GM19240 (cell line): ENCODE data around the gene CNTN5.
"Not testable (repeated sequence)": the region's sequence is repeated elsewhere in the genome, so short reads cannot be mapped to it uniquely, and the experiment has no call there.

ENCODE experiments used
- DNase-seq: peaks from one replicate; pipeline ENCODE4 v3.0.0; 2011; ENCODE audit warnings: low spot score; ENCODE audit not compliant: insufficient read length

Gene CNTN5

DNA sequence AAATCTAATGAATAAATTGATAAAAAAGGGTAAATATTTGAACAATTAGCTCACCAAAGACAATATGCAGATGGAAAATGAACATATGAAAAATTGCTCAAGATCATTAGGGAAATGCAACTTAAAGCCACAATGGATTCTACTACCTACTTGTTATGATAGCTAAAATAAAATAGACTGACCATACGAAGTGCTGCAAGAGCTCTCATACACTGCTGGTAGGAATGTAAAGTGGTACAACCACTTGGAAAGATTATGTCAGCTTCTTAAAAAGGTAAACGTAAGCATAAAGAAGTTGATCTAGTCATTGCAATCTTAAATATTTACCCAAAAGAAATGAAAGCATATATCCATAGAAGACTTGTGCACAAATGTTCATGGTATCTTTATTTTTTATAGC, 1162.2 kb downstream of the CNTN5 start:
- no peak for DNase-seq

DNA sequence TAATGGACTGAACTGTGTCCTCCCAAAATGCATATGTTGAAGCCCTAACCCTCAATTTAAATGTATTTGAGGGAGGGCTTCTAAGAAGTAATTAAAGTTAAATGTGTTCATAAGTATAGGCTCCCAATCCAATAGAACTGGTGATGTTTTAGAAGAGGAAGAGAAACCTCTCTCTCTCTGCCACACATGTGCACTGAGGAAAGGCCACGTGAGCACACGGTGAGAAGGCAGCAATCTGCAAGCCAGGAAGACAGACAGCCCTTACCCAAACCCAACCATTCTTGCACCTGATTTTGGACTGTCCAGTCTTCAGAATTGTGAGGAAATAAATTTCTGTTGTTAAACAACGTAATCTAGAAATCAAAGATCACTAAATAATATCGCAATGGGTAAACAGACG, 1164.8 kb downstream of the CNTN5 start:
- no peak for DNase-seq

DNA sequence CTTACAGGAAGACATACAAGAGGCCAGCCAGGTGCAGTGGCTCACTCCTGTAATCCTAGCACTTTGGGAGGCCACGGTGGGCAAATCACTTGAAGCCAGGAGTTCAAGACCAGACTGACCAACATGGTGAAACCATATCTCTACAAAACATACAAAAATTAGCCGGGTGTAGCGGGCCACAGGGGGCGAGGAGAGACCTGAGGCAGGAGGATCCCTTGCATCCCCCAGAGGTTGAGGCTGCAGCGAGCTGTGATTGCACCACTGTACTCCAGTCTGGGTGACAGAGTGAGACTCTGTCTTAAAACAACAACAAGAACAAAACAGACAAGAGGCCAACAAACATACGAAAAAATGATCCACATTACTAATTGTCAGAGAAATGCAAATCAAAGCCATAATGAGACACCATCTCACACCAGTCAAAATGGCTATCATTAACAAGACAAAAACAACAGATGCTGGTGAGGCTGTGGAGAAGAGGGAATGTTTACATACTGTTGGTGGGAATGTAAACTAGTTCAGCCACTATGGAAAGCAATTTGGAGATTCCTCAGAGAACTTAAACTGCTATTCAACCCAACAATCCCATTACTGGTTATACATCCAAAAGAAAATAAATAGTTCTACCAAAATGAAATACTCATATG, 1167.5 kb downstream of the CNTN5 start:
- DNase-seq = no peak

DNA sequence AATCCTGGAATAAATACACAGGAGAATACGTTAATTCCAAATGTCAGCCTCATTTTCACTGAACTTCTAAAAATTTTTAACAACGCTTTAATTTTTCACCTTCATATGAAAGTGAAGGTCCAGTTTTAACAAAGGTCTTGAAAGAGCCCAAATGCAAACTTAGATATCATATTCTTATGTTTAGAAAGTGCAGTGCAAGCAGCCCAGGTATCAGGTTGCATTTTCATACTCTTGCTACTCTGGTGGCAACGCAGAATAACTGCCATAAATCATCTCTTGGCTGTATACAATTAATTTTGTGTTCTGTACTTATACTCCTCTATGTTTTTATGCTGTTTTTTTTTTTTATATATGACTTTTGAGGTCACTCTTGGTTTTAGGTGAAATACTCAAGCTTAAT, 1169.6 kb downstream of the CNTN5 start:
- DNase-seq = no peak

DNA sequence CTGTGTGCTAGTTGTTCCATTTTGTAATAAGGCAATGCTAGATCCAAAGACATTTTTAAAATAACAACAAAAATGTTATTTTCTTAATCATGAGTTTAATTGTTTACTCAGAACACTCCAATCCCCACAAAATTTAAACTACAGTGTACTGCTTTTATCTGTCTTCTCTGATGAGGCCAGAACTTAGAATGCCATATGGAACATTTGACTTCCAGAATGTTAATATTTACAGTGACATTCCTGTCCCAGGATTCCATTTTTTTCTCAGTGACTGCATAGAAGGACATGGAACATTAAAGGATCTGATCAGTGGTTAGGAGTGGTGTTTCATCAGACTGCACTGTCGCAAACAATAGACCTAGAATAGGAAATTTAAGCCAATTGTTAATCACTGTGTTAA, 1171.4 kb downstream of the CNTN5 start:
- no peak for DNase-seq

DNA sequence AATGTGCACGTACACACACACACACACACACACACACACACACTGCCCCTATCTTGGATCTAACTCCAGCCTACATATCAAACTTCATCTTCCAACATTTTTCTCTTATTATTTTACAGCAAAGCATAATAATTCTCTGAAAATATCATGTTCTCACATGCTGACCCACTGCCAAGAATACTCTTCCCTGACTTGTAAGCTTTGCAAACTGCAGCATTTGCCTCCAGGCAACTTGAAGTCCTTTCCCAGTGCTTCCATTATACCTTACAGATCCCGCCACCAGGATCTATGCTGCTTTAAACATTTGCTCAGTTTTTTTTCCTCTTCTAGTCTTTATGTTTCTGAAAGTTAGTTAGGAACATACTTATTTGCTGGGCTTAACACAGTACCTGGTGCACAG, 1183.0 kb downstream of the CNTN5 start:
- DNase-seq = no peak

DNA sequence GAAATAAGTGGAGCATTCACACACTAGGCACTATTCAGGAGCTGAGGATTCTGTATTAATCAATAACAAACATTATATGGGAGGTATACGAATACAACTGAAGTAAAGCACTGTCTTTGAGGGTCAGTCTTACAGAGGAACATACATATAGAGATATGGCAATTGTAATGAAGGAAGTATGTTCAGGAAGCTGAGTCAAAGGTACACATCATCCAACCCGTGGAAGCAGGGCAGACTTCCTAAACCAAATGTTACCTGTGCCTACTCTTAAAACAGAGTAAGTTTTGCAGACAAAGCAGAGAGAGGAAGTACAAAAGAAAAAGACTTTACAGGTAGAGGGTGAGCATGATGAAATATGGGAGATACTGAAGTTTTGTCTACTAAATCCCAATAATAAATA, 1185.2 kb downstream of the CNTN5 start:
- DNase-seq = no peak

DNA sequence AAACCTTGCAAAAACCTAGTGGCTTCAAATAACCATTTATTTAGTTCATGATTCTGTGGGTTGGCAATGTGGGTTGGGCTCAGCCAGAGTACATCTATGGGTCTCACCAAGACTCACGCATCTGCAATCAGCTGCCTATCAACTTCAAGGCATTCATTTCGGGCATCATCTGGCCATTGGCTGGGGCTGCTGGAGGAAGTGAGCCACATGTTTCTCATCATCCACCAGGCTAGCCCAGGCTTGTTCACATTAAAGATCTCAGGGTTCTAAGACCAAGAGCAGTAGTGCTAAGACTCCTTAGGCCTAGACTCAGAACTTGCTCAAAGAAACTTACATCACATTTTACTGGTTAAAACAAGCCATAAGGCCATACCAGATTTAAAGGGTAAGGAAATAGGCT, 1187.5 kb downstream of the CNTN5 start:
- no peak for DNase-seq

DNA sequence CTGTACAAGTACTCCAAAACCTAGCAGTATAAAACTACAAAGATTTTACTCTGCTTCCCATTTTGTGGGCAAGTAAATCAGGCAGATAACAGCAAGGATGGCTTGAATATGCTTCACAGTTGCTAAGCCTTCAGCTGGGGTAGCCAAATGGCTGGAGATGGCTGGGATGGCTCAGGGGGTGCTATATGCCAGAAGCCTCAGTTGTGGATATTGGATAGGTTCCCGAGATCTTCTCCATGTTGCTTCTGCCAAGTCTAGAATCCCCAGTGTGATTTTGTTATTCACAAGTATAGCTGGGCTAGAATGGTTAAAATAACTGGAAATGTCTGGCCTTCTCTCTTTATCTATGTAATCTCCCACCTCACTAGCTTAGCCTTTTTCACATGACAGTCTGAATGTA, 1194.0 kb downstream of the CNTN5 start:
- DNase-seq = no peak

DNA sequence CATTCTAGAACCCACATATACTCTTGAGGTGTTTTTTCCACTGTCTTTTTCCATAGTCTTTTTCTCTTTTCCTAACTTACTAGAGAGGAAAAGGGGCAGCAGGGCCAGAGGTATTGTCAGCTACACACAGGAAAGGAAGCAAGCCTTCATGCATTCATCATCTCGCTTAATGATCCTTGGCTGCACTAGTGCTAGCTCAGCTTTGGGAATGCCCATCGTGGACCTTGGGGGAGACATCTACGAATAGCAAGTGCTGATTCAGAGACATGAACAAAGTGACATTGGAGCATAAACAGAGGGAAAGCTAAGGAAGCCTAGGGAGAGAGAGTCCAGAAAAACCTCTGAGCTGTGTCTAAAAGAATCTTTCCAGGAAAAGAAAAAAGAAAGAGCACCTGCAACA, 1200.1 kb downstream of the CNTN5 start:
- DNase-seq = no peak

DNA sequence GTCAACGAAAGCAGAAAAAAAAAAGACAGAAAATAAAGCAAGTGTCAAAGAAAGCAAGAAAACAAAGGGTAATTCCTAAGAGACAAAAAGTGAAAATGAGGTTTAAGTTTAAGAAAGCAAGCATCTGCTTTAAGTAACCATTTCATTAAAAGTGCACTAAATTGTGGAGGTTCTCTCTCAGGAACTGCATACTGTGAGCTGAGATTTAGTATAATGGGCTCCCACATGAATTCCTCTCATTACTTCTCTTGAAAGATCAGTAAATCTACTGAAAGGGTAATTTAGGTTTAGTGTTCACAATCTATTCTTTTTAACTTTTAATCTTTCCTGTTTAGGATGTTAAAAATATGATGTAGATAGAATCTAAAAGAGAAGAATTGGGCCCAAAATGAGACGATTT, 1201.0 kb downstream of the CNTN5 start:
- DNase-seq = no peak

DNA sequence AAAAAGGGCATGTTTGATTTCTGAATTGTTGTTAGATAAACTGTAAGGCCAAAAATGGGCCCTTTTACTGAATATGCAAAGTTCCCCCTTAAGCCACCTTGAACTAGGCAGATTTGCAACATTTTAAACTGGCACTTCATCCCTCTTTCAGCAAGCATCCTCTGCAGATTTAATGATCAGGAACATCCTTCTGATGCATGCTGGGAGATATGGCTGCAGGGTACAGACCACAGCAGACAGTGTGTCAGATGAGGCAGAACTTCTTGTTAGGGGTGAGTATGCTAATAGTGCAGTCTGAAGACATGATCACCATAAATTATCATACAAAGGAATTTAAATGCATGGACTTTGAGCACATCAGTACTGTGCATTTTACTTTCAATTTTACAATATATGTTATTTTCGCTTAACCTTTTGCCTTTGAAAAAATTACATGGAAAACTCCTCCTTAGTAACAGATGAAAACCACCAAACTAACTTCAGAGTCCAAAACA, 1203.8 kb downstream of the CNTN5 start:
- no peak for DNase-seq

DNA sequence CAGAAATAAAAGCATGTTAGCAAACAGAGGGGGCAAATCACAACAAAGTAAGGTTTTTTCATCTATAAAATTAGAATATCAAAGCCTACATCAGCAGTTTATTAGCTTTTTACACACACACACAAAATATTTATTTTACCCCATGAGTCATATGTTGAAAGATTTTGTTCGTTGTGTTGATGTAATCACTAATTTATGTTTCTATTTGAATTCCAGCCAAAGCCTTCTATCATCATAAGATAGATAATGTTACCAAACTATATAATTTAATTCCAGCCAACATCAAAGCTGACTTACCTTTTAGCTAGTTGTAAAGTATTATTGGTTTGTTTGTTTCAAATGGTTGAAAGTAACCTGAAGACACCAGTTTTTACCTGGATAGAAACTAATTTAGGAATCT, 1208.3 kb downstream of the CNTN5 start:
- no peak for DNase-seq

DNA sequence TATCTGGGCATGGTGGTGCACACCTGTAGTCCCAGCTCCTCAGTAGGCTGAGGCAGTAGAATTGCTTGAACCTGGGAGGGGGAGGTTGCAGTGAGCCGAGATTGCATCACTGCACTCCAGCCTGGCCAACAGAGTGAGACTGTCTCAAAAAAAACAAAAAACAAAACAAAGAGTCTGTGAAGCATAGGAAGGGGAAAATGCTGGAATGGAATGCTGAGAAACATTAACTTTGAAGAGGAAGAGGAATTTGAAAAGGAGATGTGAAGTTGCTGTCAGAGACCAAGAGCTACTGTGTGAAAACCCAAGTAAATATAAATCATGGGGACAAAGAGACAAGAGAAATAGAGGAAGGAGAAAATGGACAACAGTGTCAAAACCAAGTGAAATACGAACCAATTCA, 1211.3 kb downstream of the CNTN5 start:
- DNase-seq = no peak

DNA sequence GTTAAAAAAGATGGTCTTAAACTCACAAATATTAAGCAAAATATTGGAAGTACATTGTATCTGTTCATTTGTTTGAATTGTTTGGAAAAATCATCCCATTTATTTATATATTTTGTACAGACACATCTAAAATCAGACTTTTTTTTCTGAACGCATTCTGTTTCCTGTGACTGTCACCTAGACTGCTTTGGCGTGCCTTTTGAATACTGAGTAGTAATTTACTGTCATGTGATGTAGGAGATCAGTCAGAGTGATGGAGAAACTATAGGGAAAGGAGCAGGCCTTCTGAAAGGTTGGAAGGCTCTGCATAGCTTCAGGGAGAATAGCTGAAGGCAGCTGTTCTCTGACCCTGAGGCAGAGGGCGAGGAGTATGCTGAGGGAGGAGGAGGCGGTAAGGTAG, 1214.3 kb downstream of the CNTN5 start:
- DNase-seq = no peak

DNA sequence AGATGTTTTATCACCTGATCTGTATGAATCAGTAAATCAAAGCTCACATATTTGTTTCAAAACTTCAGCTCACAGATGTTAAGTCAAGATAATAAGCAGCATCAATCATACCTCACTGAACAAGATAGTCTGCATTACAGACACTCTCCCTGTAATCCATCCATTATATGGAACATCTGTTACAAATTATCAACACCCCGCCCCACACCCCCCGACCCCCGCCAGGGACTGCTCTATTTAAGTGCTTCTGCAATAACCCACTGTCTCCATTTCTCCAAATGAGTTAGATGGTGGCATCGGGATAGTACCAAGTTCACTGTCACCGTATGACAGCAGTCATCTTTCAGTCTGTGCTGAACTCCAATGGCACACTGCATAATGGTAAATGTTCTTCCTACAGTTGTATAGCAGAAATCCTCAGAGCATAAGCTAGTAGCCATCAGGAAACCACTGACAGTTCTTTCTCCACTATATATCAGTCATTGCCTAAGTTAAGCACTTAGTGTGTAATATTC, 1219.3 kb downstream of the CNTN5 start:
- no peak for DNase-seq

DNA sequence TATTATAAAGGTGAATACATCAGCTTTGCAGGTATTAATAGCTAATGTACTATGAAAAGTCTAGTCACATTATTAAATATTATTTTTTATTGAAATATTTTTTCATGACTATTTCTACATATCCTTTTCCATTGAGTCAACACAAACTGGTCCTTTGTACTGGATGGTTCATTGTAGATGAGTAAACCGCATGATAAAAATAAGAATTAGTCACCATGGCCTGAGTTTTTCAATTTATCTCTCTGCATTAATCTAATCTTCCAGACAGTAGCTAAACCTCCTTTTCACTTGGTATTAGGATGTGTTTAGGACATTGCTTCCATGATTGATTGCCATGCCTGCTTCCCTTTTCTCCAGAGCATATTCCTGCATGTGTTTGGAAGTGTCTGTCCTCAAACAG, 1227.0 kb downstream of the CNTN5 start:
- DNase-seq = no peak

DNA sequence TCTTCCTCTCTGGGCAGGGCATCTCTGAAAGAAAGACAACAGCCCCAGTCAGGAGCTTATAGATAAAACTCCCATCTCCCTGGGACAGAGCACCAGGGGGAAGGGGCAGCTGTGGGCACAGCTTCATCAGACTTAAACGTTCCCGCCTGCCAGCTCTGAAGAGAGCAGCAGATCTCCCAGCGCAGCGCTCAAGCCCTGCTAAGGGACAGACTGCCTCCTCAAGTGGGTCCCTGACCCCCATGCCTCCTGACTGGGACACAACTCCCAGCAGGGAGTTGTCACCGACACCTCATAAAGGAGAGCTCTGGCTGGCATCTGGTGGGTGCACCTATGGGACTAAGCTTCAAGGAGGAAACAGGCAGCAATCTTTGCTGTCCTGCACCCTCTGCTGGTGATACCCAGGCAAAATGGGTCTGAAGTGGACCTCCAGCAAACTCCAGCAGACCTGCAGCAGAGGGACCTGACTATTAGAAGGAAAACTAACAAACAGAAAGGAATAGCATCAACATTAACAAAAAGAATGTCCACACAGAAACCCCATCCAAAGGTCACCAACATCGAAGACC, 1236.6 kb downstream of the CNTN5 start:
- not testable (repeated sequence) for DNase-seq

DNA sequence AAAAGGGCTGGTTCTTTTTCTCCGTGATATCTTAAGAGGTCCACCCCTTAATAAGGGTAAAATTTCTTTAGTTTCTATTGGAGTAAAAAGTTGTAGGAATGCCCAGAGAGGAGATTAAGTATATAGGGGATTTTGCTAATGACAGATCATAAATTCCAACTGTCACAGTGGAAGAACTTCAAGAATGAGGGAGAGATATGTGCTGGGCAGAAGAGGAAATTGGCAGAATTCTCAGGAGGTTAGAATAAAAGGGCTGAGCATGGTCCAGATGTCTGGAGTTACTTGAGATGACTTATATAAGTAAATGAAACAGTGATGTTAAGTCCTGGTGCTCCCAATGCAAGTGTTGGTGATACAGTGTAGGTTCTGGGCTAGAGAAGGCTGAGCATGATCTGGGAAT, 1248.8 kb downstream of the CNTN5 start:
- no peak for DNase-seq

DNA sequence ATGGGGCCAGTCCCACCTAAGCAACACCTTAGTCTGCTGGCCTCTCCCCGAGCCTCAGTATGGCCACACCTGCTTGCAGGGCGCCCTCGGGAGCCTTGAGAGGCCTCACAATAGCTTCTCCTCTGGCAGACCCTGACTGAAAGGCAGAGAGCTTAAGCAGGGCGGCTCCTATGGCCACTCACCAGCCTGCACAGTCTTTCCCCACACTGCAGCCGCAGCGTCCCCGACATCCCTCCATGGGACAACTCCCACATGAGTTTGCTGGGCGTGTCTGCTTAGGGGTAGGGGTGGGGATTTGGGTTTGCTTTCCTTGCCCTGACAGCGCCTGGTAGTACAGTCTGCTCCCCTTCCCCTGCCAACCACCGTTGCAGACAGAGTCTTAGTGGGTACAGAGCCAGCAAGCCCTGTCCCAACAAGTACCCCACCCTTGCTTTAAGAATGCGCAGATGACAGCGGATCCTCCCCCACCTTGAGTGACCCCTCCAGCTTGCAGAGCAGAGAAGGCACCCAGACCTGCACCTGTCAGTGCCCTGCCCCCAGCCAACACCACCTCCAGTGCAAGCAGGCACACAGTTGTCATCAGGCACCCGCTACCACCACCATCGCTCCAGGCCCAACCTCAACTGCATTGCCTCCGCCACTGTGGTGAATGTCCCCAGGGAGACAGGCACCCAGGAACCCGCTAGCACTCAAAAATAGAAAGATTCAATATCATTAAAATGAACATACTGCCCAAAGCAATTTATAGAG, 1252.5 kb downstream of the CNTN5 start:
- DNase-seq = no peak

DNA sequence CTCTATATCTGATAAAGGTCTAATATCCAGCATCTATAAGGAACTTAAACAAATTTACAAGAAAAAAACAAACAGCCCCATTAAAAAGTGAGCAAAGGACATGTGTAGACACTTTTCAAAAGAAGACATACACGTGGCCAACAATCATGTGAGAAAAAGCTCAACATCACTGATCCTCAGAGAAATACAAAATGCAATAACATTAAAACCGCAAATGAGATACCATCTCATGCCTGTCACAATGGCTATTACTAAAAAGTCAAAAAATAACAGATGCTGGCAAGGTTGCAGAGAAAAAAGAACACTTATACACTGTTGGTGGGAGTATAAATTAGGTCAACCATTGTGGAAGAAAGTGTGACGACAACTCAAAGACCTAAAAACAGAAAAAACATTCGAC, 1253.7 kb downstream of the CNTN5 start:
- DNase-seq = not testable (repeated sequence)

DNA sequence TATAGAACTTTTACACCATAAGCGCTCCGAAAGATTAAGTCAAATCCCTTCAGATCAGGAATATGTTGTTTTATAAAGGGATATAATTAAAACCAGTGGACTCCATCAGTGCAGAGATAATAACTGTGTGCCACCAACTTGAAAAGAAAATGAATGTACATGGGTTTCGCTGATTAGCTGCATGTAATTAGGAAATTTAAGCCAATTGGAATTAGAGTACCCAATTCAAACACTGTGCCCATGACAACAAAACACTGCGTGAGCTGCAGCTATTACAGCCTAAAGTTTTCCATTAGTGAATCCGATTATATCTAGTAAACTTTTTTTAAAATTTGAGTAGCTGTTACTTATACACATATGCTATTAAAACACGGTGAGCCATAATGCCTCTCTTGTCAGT, 1274.0 kb downstream of the CNTN5 start:
- DNase-seq = no peak
